Measurements from ENCODE around the gene TIGD7.
"Not testable (repeated sequence)": the region's sequence is repeated elsewhere in the genome, so short reads cannot be mapped to it uniquely, and the experiment has no call there.

The TIGD7 gene

DNA sequence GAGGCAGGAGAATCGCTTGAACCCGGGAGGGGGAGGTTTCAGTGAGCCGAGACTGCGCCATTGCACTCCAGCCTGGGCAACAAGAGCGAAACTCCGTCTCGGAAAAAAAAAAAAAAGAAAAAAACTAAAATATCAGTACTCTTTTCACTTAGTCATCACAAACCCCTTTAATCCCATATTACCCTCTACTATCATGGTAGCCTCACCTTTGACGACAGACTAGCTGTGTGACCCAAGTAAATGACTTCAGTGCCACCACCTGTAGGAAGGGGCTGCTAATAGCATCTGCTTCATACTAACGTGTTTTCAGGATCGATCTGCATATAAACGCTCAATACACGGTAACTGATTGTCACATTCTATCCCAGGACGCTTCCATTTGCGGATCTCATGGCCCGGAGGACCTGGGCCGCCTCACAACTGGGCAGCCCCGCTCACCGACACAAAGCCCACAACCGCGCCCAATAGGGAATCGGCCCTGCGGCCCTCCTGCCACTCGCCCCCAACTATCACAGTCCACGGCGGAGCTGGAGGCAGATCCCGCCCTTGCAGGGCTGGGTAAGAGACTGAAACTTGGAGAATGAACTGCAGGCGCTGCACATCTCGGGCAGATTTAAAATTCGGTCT lies 23.0 kb downstream of the TIGD7 start:
- DNase-seq, result no peak

GRCh38 chr16:3281222-3281820 lies 23.9 kb downstream of the TIGD7 start:
- no peak for DNase-seq

DNA sequence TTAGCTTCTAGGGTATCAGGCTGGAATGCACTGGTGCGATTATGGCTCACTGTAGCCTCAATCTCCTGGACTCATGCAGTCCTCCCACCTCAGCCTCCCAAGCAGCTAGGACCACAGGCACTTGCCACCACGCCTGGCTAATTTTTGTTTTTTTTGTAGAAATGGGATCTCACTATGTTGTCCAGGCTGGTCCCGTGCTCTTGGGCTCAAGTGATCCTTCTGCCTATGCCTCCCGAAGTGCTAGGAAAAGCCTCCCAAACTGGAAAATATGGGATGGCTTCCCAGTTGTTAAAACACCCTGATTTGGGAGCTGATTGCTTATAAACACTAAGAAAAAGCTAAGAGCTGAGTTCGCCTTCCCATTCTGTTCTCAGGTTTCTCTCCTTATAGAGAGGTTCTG lies 28.6 kb downstream of the TIGD7 start:
- DNase-seq, result no peak

DNA sequence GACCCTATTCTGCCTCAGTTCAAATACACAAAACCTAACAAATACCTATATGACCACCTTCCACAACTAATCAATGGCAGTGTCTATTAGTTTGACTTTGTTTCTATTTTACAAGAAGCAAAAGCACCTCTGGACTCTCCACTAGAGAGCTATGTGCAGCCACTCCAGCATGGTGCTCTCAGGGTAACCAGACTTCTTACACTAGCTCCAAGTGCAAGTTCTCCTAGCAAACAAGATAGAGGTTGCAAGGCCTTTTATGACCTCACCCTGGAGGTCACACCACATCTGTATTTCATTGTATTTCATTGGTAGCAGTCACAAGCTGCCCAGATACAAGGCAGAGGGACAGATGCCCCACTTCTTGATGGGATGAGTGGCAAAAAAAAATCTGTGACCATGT lies 30.3 kb downstream of the TIGD7 start:
- DNase-seq, result no peak

DNA sequence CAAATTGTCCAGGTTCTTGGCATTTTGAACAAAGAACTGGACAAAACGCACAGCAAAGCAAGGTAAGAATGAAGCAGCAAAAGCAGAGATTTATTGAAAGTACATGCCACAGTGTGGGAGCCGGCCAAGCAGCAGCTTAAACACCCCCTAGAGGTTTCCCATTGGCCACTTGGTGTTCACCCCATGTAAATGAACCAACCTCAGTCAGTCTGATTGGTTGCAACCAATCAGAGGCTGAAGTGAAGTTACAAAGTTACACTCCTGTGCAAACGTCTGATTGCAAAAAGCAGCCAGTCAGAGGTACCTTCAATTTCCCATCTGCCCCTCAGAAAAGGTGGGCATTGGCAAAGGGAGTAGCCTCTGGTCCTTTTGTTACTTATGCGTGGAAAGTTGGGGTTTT lies 30.7 kb downstream of the TIGD7 start:
- DNase-seq, result no peak

DNA sequence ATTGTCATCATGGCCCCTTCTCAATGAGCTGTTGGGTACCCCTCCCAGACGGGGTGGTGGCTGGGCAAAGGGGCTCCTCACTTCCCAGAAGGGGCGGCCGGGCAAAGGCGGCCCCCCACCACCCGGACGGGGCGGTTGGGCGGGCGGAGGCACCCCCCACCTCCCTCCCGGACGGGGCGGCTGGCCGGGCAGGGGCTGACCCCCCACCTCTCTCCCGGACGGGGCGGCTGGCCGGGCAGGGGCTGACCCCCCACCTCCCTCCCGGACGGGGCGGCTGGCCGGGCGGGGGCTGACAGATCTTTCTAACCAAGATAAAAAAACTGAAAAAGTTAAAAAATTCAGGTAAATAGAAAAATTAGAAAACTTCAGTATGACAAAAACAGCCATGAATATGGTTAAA lies 33.9 kb downstream of the TIGD7 start:
- DNase-seq, result not testable (repeated sequence)

- not testable (repeated sequence) for DNase-seq
Measured at GRCh38 chr16:3270718-3271117, 34.5 kb downstream of the TIGD7 start.

GRCh38 chr16:3268294-3268693 lies 36.9 kb downstream of the TIGD7 start:
- no peak for DNase-seq

GRCh38 chr16:3266873-3267537 lies 38.2 kb downstream of the TIGD7 start:
- peak; percentile 30 for DNase-seq

GRCh38 chr16:3264137-3265036 lies 40.8 kb downstream of the TIGD7 start:
- peak; percentile 99 for DNase-seq

DNA sequence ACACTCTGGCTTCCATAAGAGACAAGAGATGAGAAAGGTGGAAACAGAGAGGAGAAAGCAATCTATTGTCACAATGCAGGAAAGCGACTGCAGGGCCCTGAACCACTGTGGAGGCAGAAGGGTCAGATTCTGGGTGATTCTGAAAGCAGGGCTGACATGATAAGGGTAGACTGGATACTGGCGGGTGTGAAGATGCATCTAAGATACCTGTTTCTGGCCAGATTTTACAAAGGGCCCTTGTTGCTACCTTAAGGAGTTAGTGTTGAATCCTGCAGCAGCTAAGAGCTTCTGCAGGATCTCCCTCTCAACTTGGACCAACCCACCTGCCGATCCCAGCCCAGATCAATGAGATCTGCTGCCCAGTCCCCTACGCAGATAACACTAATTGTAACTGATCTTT lies 42.7 kb downstream of the TIGD7 start:
- no peak for DNase-seq

DNA sequence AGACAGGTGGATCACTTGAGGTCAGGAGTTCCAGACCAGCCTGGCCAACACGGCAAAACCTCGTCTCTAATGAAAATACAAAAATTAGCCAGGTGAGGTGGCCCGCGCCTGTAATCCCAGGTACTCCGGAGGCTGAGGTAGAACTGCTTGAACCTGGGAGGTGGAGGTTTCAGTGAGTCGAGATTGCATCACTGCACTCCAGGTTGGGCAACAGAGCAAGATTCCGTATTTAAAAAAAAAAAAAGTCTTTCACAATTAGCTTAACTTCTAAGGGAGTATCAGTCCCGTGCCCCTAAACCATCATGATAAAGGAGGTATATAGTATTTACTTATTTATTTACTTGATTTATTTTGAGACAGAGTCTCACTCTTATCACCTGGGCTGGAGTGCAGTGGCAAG lies 45.4 kb downstream of the TIGD7 start:
- no peak for DNase-seq

DNA sequence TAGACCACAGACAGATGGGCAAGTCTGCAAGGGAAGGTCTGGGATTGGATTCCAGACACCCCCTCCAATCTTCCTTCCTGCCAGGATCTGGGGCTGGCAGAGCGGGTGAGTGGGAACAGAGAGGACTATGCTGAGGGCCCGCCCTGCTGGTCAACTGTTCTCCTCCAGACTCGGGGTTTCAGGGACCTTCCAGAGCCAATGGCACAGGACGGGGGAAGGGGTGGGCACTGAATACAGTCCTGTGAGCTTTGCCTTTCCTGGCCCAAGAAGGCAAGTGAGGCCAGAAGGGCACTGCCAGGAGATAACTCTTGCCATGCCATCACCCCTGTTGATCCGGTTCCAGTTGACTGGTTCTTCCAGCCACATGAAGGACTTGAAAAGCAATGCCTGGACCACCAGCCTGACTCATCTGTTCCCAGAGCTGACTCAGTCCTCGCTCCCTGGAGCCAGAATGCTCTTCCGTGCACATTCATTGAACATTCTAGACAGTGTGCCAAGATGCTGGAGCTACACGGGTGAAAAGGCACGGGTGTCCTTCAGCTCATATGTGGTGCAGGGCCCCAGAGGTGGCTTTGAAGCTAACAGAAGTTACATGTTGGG lies 48.3 kb downstream of the TIGD7 start:
- DNase-seq, result no peak

DNA sequence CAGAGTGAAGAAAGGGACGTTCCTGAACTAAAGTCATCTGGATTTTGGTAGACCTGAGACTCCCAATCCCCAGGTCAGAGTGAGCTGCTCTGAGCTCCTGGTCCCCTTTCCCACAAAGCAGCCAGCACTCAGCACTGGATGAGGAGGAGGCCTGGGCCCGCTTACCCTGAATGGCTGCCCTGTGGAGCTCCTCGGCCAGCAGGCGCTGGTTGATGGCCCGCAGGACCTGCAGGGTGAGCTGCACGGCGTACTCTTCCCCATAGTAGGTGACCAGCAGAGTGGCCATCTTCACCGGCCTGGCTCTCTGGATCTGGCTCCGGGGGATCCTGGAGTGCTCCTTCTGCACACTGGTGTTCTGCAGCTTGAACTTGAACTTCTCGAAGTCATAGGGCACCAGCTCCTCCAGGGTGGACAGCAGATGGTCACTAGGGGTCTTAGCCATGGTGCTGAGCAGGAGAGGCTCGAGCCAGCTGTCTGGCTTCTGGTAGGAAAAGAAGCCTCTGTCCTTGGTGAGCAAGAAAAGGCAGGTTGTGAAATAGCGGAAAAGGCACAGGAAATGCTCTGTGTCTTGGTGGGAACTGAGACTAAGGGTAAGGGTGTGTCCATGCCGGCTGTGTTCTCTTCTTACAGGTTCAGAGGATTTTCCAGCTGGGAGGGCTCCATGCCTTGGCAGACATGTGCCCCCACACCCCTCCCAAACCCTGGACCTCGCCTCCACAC lies 48.9 kb downstream of the TIGD7 start, which contains the start of gene MEFV:
Gene MEFV, minus strand, starts transcription at position 488 of the 720 bp plus-strand sequence. Its CDS starts 46 bp downstream, at position 442.
- no peak for DNase-seq

DNA sequence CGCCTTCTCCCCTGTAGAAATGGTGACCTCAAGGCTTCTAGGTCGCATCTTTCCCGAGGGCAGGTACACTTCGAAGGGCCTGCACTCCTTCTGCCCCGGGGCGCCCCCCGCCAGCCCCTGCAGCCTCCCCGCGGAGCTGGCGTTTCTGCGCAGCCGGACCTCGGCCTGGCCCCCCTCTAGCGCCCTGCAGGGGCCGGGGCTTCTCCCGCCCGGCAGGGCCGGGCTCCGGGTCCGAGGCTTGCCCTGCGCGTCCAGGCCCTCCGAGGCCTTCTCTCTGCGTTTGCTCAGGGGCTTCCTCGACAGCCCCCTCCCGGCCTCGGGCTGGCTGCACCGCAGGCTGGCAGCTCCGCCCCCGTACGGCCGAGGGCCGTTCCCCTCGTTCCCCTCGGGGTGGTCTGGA lies 50.9 kb downstream of the TIGD7 start:
- DNase-seq, result no peak

DNA sequence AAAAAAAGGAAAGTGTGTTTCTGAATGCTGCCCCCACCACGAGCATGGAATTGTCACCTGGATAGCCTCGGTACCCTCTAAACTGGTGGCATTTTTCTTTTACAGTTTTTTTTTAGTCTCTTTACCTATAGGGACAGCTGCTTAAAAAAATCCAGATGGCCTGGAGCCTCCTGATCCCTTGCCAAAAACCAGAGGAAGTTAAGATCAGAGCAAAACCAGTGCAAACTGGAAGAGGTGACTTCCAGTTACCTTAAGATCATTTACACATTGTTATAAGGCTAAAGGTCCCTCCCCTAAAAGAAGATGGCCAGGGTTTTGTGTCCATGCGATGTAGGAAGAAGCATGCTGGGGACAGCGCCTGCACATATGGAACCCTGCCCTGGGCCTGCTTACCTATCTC lies 52.3 kb downstream of the TIGD7 start:
- no peak for DNase-seq

GRCh38 chr16:3249451-3249850 lies 55.8 kb downstream of the TIGD7 start:
- no peak for DNase-seq

DNA sequence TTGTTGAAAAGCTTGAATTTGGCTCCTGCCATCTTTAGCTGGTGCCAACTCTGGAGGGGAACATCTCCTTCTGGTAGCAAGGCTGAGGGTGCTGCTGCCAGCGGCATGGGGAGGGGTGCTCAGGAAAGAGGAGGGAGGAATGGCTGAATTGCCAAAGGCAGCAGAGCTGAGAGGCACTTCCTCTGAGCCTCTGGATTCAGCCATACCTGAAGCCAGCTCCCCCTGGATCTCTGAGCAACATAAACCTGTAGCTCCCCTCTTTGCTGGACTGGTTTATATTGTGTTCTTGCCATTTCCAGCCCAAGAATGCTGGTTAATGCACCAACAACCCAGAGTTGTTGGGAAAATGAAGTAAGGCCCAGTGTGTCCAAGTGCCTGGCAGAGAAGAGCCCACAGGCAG lies 56.2 kb downstream of the TIGD7 start:
- DNase-seq, result no peak
